Suprapubic skin (tissue), 4 donors: ENCODE results near the gene SECISBP2. TPM values are rescaled to one million over a fixed set of nuclear protein-coding genes. Genes with fewer than 3 reads are reported as not detected.
A peak's percentile ranks its signal among the peaks of the same experiment; 100 is the strongest.

ENCODE experiments used
- DNase-seq, 2 donors: peaks; one replicate each; pipeline ENCODE4 v3.0.0-alpha.2; 2019; ENCODE audit warnings: low spot score in 2 of 2
- H3K27ac ChIP-seq: fragments of 200-600 bp; sonication (generic); one replicate; pipeline ENCODE4 v1.5.1; 2019
- H3K27me3 ChIP-seq: fragments of 200-600 bp; sonication (generic); one replicate; pipeline ENCODE4 v1.5.1; 2019
- H3K36me3 ChIP-seq: fragments of 200-600 bp; sonication (generic); one replicate; pipeline ENCODE4 v1.5.1; 2019
- H3K4me1 ChIP-seq: fragments of 200-600 bp; sonication (generic); one replicate; pipeline ENCODE4 v1.5.1; 2019
- H3K4me3 ChIP-seq: fragments of 200-600 bp; sonication (generic); one replicate; pipeline ENCODE4 v1.5.1; 2019; ENCODE audit warnings: mild to moderate bottlenecking
- H3K9me3 ChIP-seq: fragments of 200-600 bp; sonication (generic); one replicate; pipeline ENCODE4 v1.5.1; 2019
- CTCF ChIP-seq, 2 donors: fragments of 200-600 bp in 1 of 2; fragments of 450-650 bp in 1 of 2; sonication (generic) in 1 of 2; IDR thresholded peaks; one replicate each; pipeline ENCODE4 v1.5.1; 2016 to 2019; ENCODE audit warnings: antibody characterized with exemption in 2 of 2, mild to moderate bottlenecking in 1 of 2, moderate library complexity in 1 of 2
- EP300 ChIP-seq: sonication (generic); formaldehyde crosslinking; IDR thresholded peaks from one replicate; pipeline ENCODE4 v1.6.1; 2017; ENCODE audit warnings: antibody characterized with exemption
- POLR2A ChIP-seq, 2 donors: fragments of 450-650 bp; IDR thresholded peaks; one replicate each; pipeline ENCODE4 v1.6.1; 2017; ENCODE audit warnings: antibody characterized with exemption in 2 of 2, mild to moderate bottlenecking in 2 of 2, moderate library complexity in 2 of 2
- POLR2AphosphoS5 ChIP-seq, 3 donors: sonication (generic); formaldehyde crosslinking; IDR thresholded peaks; one replicate each; pipeline ENCODE4 v1.6.1; 2017; ENCODE audit warnings: antibody characterized with exemption in 3 of 3
- WGBS: methylation state at CpG from one replicate; pipeline ENCODE4 v1.1.5; 2018; 5-methylcytosine and 5-hydroxymethylcytosine counted together
- total RNA-seq, 4 donors: library from RNA; depleted of rRNA; stranded (reverse); fragments of >200 nt; gene quantifications; one replicate each; pipeline ENCODE4 v1.1.0, GENCODE V29; 2016

Gene SECISBP2
- total RNA-seq, 4 donors from 2014 or later: 43.6 to 111 (median 60.8) TPM

GRCh38 chr9:89304834-89305188 is 13.5 kb upstream of the SECISBP2 start:
- H3K4me1 ChIP-seq: peaks cover 5% of the 10 kb centered on the region
- no peak overlapping the region for H3K27ac ChIP-seq
- no peak for TF ChIP-seq CTCF (IDR thresholded peaks at IDR 0.05)
- TF ChIP-seq EP300: no peak
- TF ChIP-seq POLR2A (IDR thresholded peaks at IDR 0.05): no peak
- TF ChIP-seq POLR2AphosphoS5 (IDR thresholded peaks at IDR 0.05): no peak
- H3K4me3 ChIP-seq: no peak overlapping the region
- H3K9me3 ChIP-seq: no peaks in the 10 kb centered on the region
- DNase-seq: no peak
- WGBS: 91% methylated on average over 2 of the region's 2 CpGs
- H3K27me3 ChIP-seq: no peaks in the 10 kb centered on the region
- H3K36me3 ChIP-seq: no peaks in the 10 kb centered on the region

- H3K27ac ChIP-seq: no peak overlapping the region
- H3K27me3 ChIP-seq: no peaks in the 10 kb centered on the region
- DNase-seq: no peak
- TF ChIP-seq POLR2AphosphoS5 (IDR thresholded peaks at IDR 0.05): no peak
- TF ChIP-seq EP300: no peak
- H3K9me3 ChIP-seq: no peaks in the 10 kb centered on the region
- H3K4me3 ChIP-seq: no peak overlapping the region
- no peaks in the 10 kb centered on the region for H3K36me3 ChIP-seq
- WGBS: 85% methylated on average over 3 of the region's 3 CpGs
- H3K4me1 ChIP-seq: peaks cover 8% of the 10 kb centered on the region
These were observed 12.4 kb upstream of the SECISBP2 start for GRCh38 chr9:89305868-89306267.

GRCh38 chr9:89309166-89309565 is 9.1 kb upstream of the SECISBP2 start:
- Histone ChIP-seq H3K27me3 (no peaks in the 10 kb centered on the region), H3K9me3 (no peaks in the 10 kb centered on the region), H3K4me1 (peaks cover 32% of the 10 kb centered on the region), H3K4me3 (no peak overlapping the region), H3K36me3 (no peaks in the 10 kb centered on the region), H3K27ac (no peak overlapping the region)
- 97% methylated on average over 6 of the region's 6 CpGs for WGBS
- no peak for DNase-seq
- TF ChIP-seq EP300: no peak

GRCh38 chr9:89309608-89310474 is 8.5 kb upstream of the SECISBP2 start:
- WGBS: 25% methylated on average over 22 of the region's 23 CpGs
- no peaks in the 10 kb centered on the region for H3K36me3 ChIP-seq
- peak overlapping the region; percentile 99 for H3K27ac ChIP-seq
- no peaks in the 10 kb centered on the region for H3K9me3 ChIP-seq
- DNase-seq: no peak
- H3K4me1 ChIP-seq: peaks cover 32% of the 10 kb centered on the region
- peak overlapping the region; percentile 83 for H3K4me3 ChIP-seq
- no peak for TF ChIP-seq POLR2AphosphoS5 (IDR thresholded peaks at IDR 0.05)
- no peak for TF ChIP-seq CTCF (IDR thresholded peaks at IDR 0.05)
- no peak for TF ChIP-seq POLR2A (IDR thresholded peaks at IDR 0.05)
- TF ChIP-seq EP300: no peak
- H3K27me3 ChIP-seq: no peaks in the 10 kb centered on the region

GRCh38 chr9:89310475-89311345 is 7.6 kb upstream of the SECISBP2 start, which contains the start of gene CKS2:
TSS of gene CKS2 (plus strand) at chr9:89311195. CDS start at chr9:89311293, 98 bp downstream.
- H3K9me3 ChIP-seq: no peaks in the 10 kb centered on the region
- WGBS: 1% methylated on average over 31 of the region's 86 CpGs
- DNase-seq: peak; percentile 100
- H3K4me3 ChIP-seq: peak within 1 kb of the TSS; percentile 83
- peaks cover 32% of the 10 kb centered on the region for H3K4me1 ChIP-seq
- peak within 1 kb of the TSS; percentile 99 for H3K27ac ChIP-seq
- no peaks in the 10 kb centered on the region for H3K27me3 ChIP-seq
- no peaks in the 10 kb centered on the region for H3K36me3 ChIP-seq
- TF ChIP-seq EP300: no peak
- TF ChIP-seq POLR2AphosphoS5 (IDR thresholded peaks at IDR 0.05): peak; percentile 82 to 97 (median 92)
- TF ChIP-seq POLR2A (IDR thresholded peaks at IDR 0.05): peak; percentile 88 to 98
- no peak for TF ChIP-seq CTCF (IDR thresholded peaks at IDR 0.05)
